Ramos (cell line): ENCODE data around the gene CWC27.
"Not testable (repeated sequence)": the region's sequence is repeated elsewhere in the genome, so short reads cannot be mapped to it uniquely, and the experiment has no call there.

Experiments
- in situ Hi-C: fragments of 300-500 bp; cut with MboI; formaldehyde crosslinking; loops from one replicate; pipeline ENCODE4 v1.14.3; 2022; ENCODE audit warnings: low sequenced_read_pairs; ENCODE audit not compliant: unreplicated experiment

The CWC27 gene

DNA sequence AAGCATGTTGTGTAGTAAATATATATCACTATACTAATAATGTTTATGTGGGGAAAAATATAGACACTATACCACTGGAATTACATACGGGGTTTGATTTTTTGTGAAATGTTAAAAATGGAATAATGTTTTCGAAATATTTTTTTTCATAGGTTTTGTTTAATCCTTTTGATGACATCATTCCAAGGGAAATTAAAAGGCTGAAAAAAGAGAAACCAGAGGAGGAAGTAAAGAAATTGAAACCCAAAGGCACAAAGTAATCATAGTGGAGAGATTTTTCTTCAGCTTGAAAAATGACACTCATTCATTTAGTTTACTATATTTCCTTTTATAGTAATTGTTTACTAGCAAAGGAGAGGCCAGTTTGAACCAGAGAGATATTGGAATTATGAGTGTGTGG is 17.6 kb downstream of the CWC27 start:
- in situ Hi-C loops: loop anchor here (5.0 kb wide), 1 partner anchor 154 kb away; no protein-coding TSS in a partner anchor

DNA sequence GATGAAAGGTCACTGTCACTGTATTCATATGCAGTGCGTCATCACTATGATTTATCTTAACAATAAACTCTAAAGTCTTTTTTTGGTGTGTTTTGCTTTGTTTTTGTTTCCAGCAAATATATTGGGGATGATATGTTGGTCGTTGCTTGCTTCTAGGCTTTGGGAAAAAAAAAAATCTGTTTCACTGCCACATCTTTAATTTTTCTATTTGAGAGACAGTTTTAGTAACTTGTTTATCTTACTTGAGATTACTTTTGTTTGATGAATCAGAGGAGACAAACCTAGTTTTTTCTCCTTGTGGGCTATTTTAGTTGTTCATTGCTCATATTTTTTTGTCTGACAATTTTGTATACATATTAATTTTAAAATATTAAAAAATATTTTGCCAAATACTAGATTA is 19.4 kb downstream of the CWC27 start:
- in situ Hi-C loops: loop anchor here (5.0 kb wide), 1 partner anchor 156 kb away; no protein-coding TSS in a partner anchor

DNA sequence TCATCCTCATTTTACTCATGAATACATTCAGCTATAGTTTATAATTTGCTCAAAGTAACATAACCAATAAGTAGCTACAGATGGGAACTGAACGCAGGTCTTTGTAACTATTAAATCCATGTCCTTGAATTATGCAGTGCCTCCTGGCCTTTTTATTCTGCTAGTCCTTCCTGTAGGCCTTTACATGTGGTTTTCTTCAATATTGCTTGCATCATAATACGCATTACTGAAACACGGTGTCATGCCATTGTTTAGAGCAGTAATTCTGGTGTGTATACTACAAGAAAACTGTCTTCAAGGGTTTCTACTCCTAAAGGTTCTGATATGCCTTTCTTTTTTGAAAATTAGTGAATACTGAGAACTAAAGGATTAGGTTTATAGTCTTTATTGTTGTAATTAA is 20.7 kb downstream of the CWC27 start:
- in situ Hi-C loops: loop anchor here (5.0 kb wide), 1 partner anchor 157 kb away; no protein-coding TSS in a partner anchor

DNA sequence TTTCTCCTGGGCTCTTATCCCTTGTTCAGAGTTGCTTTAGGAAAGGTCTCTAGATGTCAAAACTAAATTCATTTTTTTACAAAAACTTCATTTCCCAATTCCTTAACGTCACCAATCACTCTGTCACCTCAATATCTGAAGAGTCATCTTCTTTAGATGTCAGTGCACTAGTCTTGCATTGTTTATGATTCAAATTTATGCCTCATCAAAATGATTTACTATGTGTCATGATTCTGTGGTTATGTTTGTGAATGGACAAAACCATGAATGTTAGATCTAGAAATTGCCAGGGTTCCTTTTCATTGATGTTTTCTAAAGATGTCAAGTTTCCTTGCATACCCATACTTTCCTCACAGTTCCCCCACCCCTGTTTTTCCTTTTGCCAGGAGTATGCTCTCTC is 21.5 kb downstream of the CWC27 start:
- in situ Hi-C loops: no loop called here

DNA sequence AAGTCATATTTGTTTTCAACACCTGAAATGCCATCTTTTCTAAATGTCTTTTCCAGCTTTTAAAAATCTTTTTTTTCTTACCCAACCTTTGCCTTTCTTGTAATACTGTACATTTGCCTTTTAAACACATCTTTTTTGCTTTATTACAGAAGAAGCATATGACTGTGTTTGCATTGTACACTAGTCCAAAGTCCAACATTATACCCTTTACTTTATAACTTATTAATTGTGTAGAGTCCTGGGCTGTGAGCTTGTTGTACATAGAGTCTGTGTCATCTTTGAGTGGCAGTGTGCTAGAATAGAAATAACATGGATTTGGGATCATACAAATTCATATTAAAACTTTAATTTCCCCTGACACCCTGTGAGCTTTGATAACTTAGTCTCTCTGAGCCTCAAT is 23.7 kb downstream of the CWC27 start:
- in situ Hi-C loops: no loop called here

DNA sequence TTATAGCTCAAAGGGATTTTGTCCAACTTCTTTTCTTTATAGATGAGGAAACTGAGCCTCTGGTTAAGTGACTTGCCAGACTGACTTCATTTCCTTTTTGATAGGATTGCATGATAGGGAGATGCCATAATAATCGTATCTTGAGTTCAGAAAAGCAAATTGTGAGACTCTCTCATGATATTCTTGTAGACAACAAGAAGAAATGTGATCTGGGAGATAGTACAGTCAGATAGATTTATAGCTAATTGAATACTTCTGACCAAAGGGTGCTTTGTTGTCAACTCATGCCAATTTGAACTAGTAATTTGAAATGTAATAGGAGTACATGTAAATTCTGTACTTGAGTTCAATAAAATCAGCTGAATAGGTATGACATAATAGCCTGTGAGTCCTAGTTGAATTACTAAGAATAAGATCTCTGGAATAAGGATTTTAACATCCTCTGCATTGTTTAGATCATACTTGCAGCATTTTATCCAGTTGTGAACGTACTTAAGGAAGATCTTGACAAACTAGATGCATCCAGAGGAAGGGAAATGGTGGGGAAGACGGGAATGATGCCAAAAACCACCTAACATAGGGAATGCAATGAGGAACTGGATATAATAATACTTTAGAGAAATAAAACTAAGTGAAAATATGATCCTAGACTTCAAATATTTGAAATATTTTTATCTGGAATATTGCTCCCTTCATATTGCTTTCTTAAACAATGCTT is 25.5 kb downstream of the CWC27 start:
- in situ Hi-C loops: no loop called here

DNA sequence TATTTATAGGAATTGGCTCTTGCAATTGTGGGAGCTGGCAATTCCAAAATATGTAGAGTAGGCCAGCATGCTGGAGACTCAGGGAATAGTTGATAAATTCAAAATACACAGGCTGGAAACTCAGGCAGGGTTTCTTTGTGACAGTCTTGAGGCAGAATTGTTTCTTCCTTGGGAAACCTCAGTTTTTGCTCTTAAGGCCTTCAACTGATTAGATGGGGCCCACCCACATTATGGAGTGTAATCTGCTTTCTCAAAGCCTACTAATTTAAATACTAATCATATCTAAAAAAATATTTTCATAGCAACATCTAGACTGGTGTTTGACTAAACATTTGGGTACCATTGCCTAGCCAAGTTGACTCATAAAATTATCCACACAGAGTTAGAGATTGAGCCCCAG is 27.6 kb downstream of the CWC27 start:
- in situ Hi-C loops: no loop called here

DNA sequence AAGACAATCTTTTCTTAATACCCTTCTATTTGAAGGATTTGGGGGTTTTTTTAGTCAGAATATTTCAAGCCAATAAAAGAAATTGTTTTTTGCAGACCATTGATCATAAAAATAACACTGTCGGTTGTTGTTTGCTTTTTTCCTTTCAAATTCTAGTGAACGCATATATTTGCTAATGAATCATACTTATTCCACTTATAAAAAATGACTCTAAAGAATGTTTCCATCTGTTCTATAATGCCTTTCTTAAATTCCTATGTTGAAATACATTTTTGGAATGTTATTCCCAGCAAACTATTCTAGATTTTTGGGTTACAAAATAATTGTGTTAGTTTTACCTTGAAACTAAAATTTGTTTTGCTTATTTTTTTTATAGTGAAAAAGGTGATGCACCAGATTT is 32.2 kb downstream of the CWC27 start:
- in situ Hi-C loops: loop anchor here (10.0 kb wide), 1 partner anchor 684 kb away; the partner anchor contains the start of gene ADAMTS6

DNA sequence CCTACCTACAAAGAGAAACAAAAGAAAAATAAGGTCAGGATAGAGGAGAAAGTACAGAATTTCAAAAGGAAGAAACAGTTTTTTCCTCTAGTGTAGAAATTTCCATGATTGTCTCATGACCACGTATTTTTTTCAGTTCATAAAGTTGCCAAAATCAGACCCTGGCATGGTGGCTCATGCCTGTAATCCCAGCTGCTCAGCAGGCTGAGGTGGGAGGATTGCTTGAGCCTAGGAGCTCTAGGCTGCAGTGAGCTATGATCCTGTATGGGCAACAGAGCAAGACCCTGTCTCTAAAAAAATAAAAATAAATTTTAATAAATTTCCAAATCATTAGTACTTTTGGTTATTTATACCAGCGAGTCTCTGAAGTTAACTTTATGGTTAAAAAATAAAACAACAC is 37.8 kb downstream of the CWC27 start:
- in situ Hi-C loops: loop anchor here (10.0 kb wide), 1 partner anchor 678 kb away; the partner anchor contains the start of gene ADAMTS6

DNA sequence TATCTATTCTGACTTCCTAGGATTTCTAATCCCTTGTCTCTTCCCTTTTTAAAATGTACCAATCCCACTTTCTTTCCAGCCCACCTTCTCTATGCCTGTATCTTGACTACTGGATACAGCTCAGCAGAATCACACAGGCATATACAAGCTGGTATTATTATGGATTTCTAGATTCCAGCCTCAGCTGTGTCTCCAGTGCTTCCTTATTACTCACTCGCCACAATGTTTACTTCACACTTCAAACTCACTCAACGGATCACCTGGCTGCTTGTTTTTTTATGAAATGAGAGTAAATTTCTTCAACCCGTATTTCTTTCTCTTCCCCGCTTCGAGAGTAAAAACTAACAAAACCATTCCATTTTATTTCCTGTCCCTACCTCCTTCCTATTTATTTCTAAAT is 38.8 kb downstream of the CWC27 start:
- in situ Hi-C loops: loop anchor here (10.0 kb wide), 1 partner anchor 677 kb away; the partner anchor contains the start of gene ADAMTS6

DNA sequence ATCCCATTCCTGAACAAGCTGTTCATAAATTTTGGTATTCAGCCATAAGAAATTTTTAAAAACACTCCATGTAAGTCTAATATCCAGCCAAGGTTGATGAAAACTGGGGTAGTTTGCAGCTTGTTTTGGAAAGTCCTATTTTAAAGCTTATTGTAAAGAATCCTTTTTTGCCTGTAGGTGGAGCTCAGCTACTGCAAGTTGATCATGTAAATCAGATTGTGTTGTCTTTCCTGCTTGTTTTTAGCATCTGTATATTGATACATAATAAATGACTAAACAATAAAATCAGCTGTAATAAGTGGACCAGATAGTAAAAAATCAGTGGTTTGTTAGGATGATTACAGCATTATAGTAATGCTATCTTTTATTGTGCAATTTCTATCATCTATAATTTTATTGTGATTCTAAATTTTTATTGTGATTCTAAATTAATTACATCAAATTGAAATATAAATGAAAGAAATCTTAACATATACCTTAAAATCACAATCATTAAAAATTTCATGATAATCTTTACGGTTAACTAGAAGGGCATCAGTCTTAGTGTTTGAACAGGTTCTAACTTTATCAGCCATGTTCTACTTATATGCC is 42.4 kb downstream of the CWC27 start:
- in situ Hi-C loops: no loop called here

DNA sequence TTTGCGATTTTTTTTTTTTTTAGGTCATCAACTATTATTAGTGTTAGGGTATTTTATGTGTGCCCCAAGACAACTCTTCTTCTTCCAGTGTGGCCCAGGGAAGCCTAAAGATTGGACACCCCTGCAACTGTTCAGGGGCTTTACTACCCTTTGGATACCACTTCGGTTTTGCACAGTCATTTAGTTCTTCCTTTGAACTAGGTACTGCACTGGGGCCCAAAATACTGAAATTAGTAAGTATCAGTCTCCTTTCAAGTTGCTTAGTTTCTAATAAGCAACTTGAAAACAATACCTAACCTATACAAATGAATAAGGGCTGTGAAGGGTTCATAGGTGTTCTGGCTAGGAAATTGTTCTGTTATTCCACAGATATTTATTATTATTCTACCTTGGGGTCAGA is 45.3 kb downstream of the CWC27 start:
- in situ Hi-C loops: no loop called here

DNA sequence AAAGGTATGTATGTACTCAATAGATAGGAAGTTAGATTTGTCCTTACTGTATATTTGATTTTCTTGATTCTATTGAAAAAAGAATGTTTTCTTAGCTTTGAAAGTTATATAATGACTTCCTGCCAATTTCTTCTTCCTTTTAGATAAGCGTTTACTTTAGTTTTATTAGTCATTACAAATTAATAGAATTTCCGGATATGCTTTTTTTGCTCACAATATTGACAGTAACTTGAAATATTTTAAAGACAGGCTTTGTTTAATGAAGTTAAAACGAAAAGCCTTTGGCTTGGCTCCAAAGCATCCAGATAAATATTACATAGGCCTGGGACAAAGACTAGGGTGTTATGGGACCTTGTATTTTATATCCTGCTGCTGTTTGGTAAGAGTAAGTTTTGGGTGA is 49.5 kb downstream of the CWC27 start:
- in situ Hi-C loops: no loop called here

DNA sequence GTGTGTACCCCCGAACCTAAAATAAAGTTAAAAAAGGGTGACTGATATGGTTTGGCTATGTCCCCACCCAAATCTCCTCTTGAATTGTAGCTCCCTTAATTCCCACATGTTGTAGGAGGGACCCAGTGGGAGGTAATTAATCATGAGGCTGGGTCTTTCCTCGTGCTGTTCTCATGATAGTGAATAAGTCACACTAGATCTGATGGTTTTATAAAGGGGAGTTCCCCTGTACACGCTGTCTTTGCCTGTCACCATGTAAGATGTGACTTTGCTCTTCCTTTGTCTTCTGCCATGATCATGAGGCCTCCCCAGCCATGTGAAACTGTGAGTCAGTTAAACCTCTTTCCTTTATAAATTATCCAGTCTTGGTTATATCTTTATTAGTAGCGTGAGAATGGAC is 50.6 kb downstream of the CWC27 start:
- in situ Hi-C loops: not testable (repeated sequence)

DNA sequence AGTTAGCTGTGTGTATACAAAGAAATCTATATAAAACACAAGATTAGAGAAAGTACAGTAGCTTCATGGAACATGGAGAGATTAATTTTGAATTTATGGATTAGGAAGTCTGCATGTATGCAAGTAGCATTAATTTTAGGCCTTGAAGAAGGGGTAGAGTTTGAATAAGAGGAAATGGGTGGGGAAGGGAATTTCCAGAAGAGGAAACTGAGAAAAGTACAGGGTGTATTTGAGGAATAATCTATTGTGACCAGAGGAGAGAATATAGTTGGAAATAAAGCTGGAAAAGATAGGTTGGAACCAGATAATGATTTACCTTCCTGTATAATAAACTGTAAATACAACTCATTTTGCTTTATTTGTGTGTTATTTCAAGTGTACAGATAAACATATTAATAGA is 53.6 kb downstream of the CWC27 start:
- in situ Hi-C loops: no loop called here

DNA sequence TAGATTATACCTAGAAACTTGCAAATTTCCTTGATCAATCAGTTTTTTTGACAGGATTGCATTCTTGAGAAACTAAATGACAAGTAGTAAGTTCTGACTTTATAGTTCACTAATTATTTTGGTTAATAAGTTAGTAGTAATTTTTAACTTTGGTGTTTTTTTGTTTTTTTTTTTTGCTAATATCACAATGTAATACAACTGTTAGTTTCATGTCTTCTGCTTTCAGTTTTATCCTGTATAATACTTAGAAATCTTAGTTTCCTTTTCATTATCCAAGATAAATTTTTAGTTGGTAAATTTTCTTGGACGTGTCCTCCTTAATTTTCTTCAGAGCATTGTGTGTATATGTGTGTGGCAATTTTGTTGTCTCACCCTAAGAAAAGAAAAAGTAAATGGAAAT is 57.8 kb downstream of the CWC27 start:
- in situ Hi-C loops: no loop called here

DNA sequence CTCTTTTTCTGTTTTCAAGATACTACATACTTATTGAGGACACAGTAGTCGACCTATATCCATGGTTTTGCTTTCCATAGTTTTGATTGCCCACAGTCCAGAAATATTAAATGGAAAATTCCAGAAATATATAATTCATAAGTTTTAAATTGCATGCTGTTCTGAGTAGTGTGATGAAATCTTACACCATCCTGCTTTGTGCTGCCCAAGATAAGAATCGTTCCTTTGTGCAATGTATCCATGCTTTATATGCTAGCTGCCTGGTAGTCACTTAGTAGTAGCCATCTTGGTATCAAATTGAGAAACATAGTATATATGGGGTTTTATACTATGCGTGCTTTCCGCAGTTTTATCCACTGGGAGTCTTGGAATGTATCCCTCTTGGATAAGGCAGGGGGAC is 59.0 kb downstream of the CWC27 start:
- in situ Hi-C loops: no loop called here

DNA sequence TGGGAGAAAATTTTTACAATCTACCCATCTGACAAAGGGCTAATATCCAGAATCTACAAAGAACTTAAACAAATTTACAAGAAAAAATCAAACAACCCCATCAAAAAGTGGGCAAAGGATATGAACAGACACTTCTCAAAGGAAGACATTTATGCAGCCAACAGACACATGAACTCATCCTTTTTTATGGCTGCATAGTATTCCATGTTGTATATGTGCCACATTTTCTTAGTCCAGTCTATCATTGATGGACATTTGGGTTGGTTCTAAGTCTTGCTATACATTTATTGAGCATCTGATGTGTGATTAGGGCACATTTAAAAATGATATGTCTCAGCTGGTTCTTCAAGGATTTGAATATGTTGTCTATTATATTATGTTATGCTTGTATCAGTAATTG is 61.9 kb downstream of the CWC27 start:
- in situ Hi-C loops: not testable (repeated sequence)

DNA sequence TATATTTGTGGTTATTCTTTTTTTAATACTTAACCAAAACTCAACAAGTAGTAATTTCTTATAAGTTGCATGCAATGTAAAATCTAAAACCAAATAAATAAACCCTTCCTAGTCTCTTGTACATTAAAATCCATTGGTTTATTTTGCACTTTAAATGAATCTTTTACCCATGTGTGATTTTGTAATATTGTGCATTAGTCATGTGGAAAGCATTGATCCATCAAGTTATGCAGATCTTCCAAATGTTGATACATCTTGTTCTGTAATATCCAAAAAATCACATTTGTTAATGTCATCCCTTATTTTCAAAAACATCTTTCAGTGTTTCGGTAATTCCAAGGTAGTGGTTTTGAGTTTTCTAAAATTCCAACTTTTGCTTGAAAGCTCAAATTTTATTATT is 63.3 kb downstream of the CWC27 start:
- in situ Hi-C loops: no loop called here

DNA sequence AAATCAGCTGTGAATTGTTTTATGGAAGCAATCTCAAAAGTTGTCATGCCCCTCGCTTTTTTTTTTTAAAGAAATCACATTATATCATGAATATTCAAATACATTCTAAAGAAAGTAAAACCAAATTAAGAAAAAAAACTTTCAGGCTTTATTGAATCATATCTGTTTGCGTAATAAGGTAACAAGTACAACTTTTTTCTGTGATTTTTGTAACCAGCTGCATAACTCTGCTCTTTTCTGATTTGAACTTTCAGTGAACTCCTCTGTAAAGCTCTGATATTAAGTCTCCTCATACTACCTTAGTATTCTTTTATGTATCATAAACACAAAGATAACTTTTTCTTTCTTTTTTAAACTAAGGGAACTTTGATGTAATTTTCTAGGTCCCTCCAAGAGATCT is 65.3 kb downstream of the CWC27 start:
- in situ Hi-C loops: no loop called here

DNA sequence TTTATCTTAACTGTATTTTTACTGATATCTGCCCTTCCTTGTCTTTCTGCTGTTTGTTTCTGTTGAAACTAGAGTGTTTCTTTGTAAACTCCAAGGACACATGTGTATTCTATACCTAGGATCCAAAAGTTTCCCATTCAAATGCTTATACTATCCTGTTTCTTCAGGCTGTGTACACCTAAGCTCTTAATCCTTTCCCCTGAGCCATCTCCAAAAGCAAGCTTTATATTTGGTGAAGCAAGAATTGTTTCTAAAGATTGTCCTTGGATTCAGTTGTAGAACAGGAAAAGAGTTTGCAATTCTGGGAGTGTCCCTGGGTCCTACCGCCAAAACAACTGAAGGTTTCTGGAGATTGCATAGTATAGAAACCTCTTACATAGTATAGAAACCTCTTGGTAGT is 65.9 kb downstream of the CWC27 start:
- in situ Hi-C loops: no loop called here

DNA sequence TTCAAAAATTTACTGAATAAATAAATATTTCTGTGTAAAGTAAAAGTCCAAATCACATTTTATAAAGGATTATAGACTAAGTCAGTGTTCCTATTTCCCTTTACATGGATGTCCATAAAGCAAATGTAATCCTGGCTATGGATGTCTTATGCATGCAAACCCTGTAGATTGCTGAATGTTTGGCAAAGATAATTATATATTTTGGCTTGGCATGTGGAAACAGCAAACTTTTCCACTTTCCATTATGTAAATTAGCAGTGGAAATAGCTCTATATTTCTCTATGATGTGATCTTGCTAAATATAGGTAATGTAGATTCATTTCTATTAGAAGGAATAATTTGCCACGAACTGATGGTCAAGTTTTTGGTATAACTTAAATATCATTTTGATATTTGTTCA is 66.5 kb downstream of the CWC27 start:
- in situ Hi-C loops: no loop called here
